T-helper 1 cell treated with Interleukin-12 subunit alpha and Interleukin-12 subunit beta and Interleukin-4 antibody, amounts not matched to agents 30 μg/mL and 1 μg/mL, for 36 hours (primary cell): ENCODE data around the gene MRPL11.

ENCODE experiments used
- H3K27ac Mint-ChIP-seq: one replicate; pipeline ENCODE4 v1.8.0; 2021; ENCODE audit warnings: mild to moderate bottlenecking, mixed read lengths
- H3K27me3 Mint-ChIP-seq: one replicate; pipeline ENCODE4 v1.8.0; 2021; ENCODE audit warnings: low read depth, mixed read lengths
- H3K36me3 Mint-ChIP-seq: one replicate; pipeline ENCODE4 v1.8.0; 2021; ENCODE audit warnings: low read depth, mixed read lengths
- H3K4me1 Mint-ChIP-seq: one replicate; pipeline ENCODE4 v1.8.0; 2021; ENCODE audit warnings: low read depth, mixed read lengths
- H3K4me3 Mint-ChIP-seq: one replicate; pipeline ENCODE4 v1.8.0; 2021; ENCODE audit warnings: mild to moderate bottlenecking, moderate library complexity, mixed read lengths
- H3K9me3 Mint-ChIP-seq: one replicate; pipeline ENCODE4 v1.8.0; 2021; ENCODE audit warnings: mixed read lengths

Gene MRPL11

GRCh38 chr11:66409226-66409625 is 29.4 kb downstream of the MRPL11 start:
- no peaks in the 10 kb centered on the region for H3K36me3 Mint-ChIP-seq
- no peak overlapping the region for H3K4me3 Mint-ChIP-seq
- peaks cover 4% of the 10 kb centered on the region for H3K4me1 Mint-ChIP-seq
- no peak overlapping the region for H3K27ac Mint-ChIP-seq
- H3K27me3 Mint-ChIP-seq: peaks cover 19% of the 10 kb centered on the region
- H3K9me3 Mint-ChIP-seq: no peaks in the 10 kb centered on the region

GRCh38 chr11:66408488-66409214 is 30.0 kb downstream of the MRPL11 start:
- Mint-ChIP-seq H3K9me3 (no peaks in the 10 kb centered on the region), H3K27me3 (peaks cover 19% of the 10 kb centered on the region), H3K4me1 (peaks cover 4% of the 10 kb centered on the region), H3K27ac (peak overlapping the region; percentile 14), H3K36me3 (no peaks in the 10 kb centered on the region), H3K4me3 (peak overlapping the region; percentile 81)

- peaks cover 15% of the 10 kb centered on the region for H3K27me3 Mint-ChIP-seq
- H3K9me3 Mint-ChIP-seq: no peaks in the 10 kb centered on the region
- H3K4me1 Mint-ChIP-seq: peaks cover 2% of the 10 kb centered on the region
- no peak overlapping the region for H3K27ac Mint-ChIP-seq
- no peak overlapping the region for H3K4me3 Mint-ChIP-seq
- no peaks in the 10 kb centered on the region for H3K36me3 Mint-ChIP-seq
Measured at GRCh38 chr11:66407651-66408050, 31.0 kb downstream of the MRPL11 start.

GRCh38 chr11:66393954-66394353 is 44.7 kb downstream of the MRPL11 start:
- peaks cover 7% of the 10 kb centered on the region for H3K27me3 Mint-ChIP-seq
- H3K9me3 Mint-ChIP-seq: no peaks in the 10 kb centered on the region
- no peak overlapping the region for H3K27ac Mint-ChIP-seq
- no peaks in the 10 kb centered on the region for H3K36me3 Mint-ChIP-seq
- H3K4me1 Mint-ChIP-seq: peaks cover 2% of the 10 kb centered on the region
- no peak overlapping the region for H3K4me3 Mint-ChIP-seq

- H3K9me3 Mint-ChIP-seq: no peaks in the 10 kb centered on the region
- H3K27me3 Mint-ChIP-seq: peaks cover 7% of the 10 kb centered on the region
- no peak overlapping the region for H3K27ac Mint-ChIP-seq
- H3K36me3 Mint-ChIP-seq: no peaks in the 10 kb centered on the region
- H3K4me3 Mint-ChIP-seq: no peak overlapping the region
- H3K4me1 Mint-ChIP-seq: peaks cover 6% of the 10 kb centered on the region
Measured at GRCh38 chr11:66391322-66391721, 47.3 kb downstream of the MRPL11 start.

GRCh38 chr11:66388780-66389386 is 49.8 kb downstream of the MRPL11 start:
- no peak overlapping the region for H3K27ac Mint-ChIP-seq
- H3K4me3 Mint-ChIP-seq: no peak overlapping the region
- no peaks in the 10 kb centered on the region for H3K9me3 Mint-ChIP-seq
- peaks cover 5% of the 10 kb centered on the region for H3K27me3 Mint-ChIP-seq
- no peaks in the 10 kb centered on the region for H3K36me3 Mint-ChIP-seq
- peaks cover 11% of the 10 kb centered on the region for H3K4me1 Mint-ChIP-seq

- Mint-ChIP-seq H3K27ac (no peak overlapping the region), H3K4me1 (peaks cover 11% of the 10 kb centered on the region), H3K9me3 (no peaks in the 10 kb centered on the region), H3K4me3 (peak overlapping the region; percentile 5), H3K27me3 (peaks cover 3% of the 10 kb centered on the region), H3K36me3 (no peaks in the 10 kb centered on the region)
Measured at GRCh38 chr11:66386171-66387069, 52.2 kb downstream of the MRPL11 start.
